HepG2 (cell line): Measurements from ENCODE around the gene MLN. TPM values are rescaled to one million over a fixed set of nuclear protein-coding genes. Genes with fewer than 3 reads are reported as not detected.
A peak's percentile ranks its signal among the peaks of the same experiment; 100 is the strongest.

Experiments used
- ASH2L ChIP-seq: fragments of 300-600, 200-600 bp; sonication (generic); IDR thresholded peaks from 2 replicates; pipeline ENCODE4 v1.7.0; 2017; ENCODE audit warnings: low read depth, mild to moderate bottlenecking, moderate library complexity, mixed read lengths, low read length; ENCODE audit not compliant: insufficient read length
- HMG20A ChIP-seq: IDR thresholded peaks from 2 replicates; pipeline ENCODE4 v1.6.1; 2016; ENCODE audit warnings: borderline replicate concordance
- HOXA5 ChIP-seq: sonication (generic); formaldehyde crosslinking; IDR thresholded peaks from 2 replicates; pipeline ENCODE4 v1.4.0; 2020; ENCODE audit warnings: missing genetic modification reagents
- KDM3A ChIP-seq: IDR thresholded peaks from 2 replicates; pipeline ENCODE4 v1.6.1; 2018; ENCODE audit warnings: low read depth, missing compliant biosample characterization
- PATZ1 ChIP-seq: sonication (generic); formaldehyde crosslinking; IDR thresholded peaks from 2 replicates; pipeline ENCODE4 v1.4.0; 2020; ENCODE audit warnings: missing genetic modification reagents
- RELA ChIP-seq: sonication (generic); formaldehyde crosslinking; IDR thresholded peaks from 2 replicates; pipeline ENCODE4 v1.4.0; 2020; ENCODE audit warnings: missing genetic modification reagents
- RERE ChIP-seq: IDR thresholded peaks from 2 replicates; pipeline ENCODE4 v1.6.1; 2016; ENCODE audit warnings: low read depth, missing genetic modification reagents, missing compliant biosample characterization
- SMAD9 ChIP-seq: sonication (generic); formaldehyde crosslinking; IDR thresholded peaks from 2 replicates; pipeline ENCODE4 v1.5.1; 2020; ENCODE audit warnings: mild to moderate bottlenecking, missing genetic modification reagents
- SMYD3 ChIP-seq: sonication (generic); formaldehyde crosslinking; IDR thresholded peaks from 2 replicates; pipeline ENCODE4 v1.8.1; 2023; ENCODE audit warnings: mild to moderate bottlenecking, missing genetic modification reagents
- SP5 ChIP-seq: IDR thresholded peaks from 2 replicates; pipeline ENCODE4 v1.6.1; 2016; ENCODE audit warnings: low read depth, borderline replicate concordance
- TFDP1 ChIP-seq: IDR thresholded peaks from 2 replicates; pipeline ENCODE4 v1.6.1; 2016; ENCODE audit warnings: missing compliant biosample characterization, missing genetic modification reagents, borderline replicate concordance
- ZKSCAN8 ChIP-seq: IDR thresholded peaks from 2 replicates; pipeline ENCODE4 v1.6.1; 2016; ENCODE audit warnings: borderline replicate concordance, missing genetic modification reagents, missing compliant biosample characterization
- ZNF430 ChIP-seq: sonication (generic); formaldehyde crosslinking; IDR thresholded peaks from 2 replicates; pipeline ENCODE4 v1.9.0; 2021; ENCODE audit warnings: mild to moderate bottlenecking, missing genetic modification reagents
- ZNF770 ChIP-seq: sonication (generic); formaldehyde crosslinking; IDR thresholded peaks from 2 replicates; pipeline ENCODE4 v1.5.0; 2020; ENCODE audit warnings: mild to moderate bottlenecking, missing genetic modification reagents
- ZSCAN30 ChIP-seq: sonication (generic); formaldehyde crosslinking; IDR thresholded peaks from 2 replicates; pipeline ENCODE4 v1.5.0; 2020; ENCODE audit warnings: mild to moderate bottlenecking, missing genetic modification reagents
- polyA plus RNA-seq, 8 experiments: library from polyadenylated mRNA; depleted of rRNA in 3 of 8; stranded (reverse) in 7 of 8; unstranded in 1 of 8; fragments of >200 nt; fragmentation: Illumina TruSeq in 4 of 8; extraction: Trizol in 4 of 8; gene quantifications; 2 replicates each; pipeline versions ENCODE4 v1.2.1 to v1.2.3, GENCODE V29; 2011 to 2016; ENCODE audit warnings: low read depth in 4 of 8, missing spikeins in 1 of 8, mixed read lengths in 1 of 8; ENCODE audit not compliant: insufficient read depth in 1 of 8
- total RNA-seq, 5 experiments: library from RNA; depleted of rRNA; stranded (reverse); fragments of >200 nt; fragmentation: Illumina TruSeq; extraction: Trizol; gene quantifications; 2 replicates each; pipeline ENCODE4 v1.2.3, GENCODE V29; 2016; ENCODE audit warnings: low read depth in 1 of 5

MLN gene
- total and polyA plus RNA-seq, 2 of the 13 experiments (the other 11 are each of a cell fraction or from before 2014, with no cell fraction given): not detected

- no peak for TF ChIP-seq SMAD9 (CRISPR knock-in tag)
- TF ChIP-seq KDM3A: peak; percentile 66; the same call in 1 of the 2 replicates
- no peak for TF ChIP-seq ZSCAN30 (CRISPR knock-in tag)
- TF ChIP-seq ZNF770: no peak
- peak; percentile 5; the same call in 1 of the 2 replicates for TF ChIP-seq HMG20A (CRISPR knock-in tag)
- peak; percentile 76 for TF ChIP-seq ASH2L
- TF ChIP-seq ZNF430 (CRISPR knock-in tag): no peak; the same call in 1 of the 2 replicates
- peak; percentile 49; the same call in 1 of the 2 replicates for TF ChIP-seq TFDP1 (CRISPR knock-in tag)
- TF ChIP-seq SP5: peak; percentile 24; the same call in 1 of the 2 replicates
- peak; percentile 71 for TF ChIP-seq PATZ1 (CRISPR knock-in tag)
- TF ChIP-seq RERE: peak; percentile 70; the same call in 1 of the 2 replicates
- peak; percentile 71; the same call in 1 of the 2 replicates for TF ChIP-seq ZKSCAN8 (CRISPR knock-in tag)
- no peak for TF ChIP-seq HOXA5 (CRISPR knock-in tag)
- TF ChIP-seq RELA (CRISPR knock-in tag): no peak
- peak; percentile 64; the same call in 1 of the 2 replicates for TF ChIP-seq SMYD3 (CRISPR knock-in tag)
These were observed 36.5 kb upstream of the MLN start (continued) for GRCh38 chr6:33840048-33840926.
